IPS-15b (cell line): ENCODE data around the gene HMGN2.
A peak's percentile ranks its signal among the peaks of the same experiment; 100 is the strongest.

Experiments used
- H3K27me3 ChIP-seq: one replicate; pipeline ENCODE4 v1.6.1; 2013; ENCODE audit warnings: low read length; ENCODE audit not compliant: control insufficient read depth, insufficient read depth
- H3K36me3 ChIP-seq: one replicate; pipeline ENCODE4 v1.6.1; 2013; ENCODE audit warnings: low read length; ENCODE audit not compliant: control insufficient read depth, insufficient read depth
- H3K4me1 ChIP-seq: one replicate; pipeline ENCODE4 v1.6.1; 2013; ENCODE audit warnings: mild to moderate bottlenecking, low read length; ENCODE audit not compliant: control insufficient read depth, insufficient read depth
- H3K4me3 ChIP-seq: one replicate; pipeline ENCODE4 v1.5.1; 2013; ENCODE audit warnings: low read depth, low read length
- H3K9ac ChIP-seq: one replicate; pipeline ENCODE4 v1.6.1; 2013; ENCODE audit warnings: low read depth, mild to moderate bottlenecking, low read length
- H3K9me3 ChIP-seq: one replicate; pipeline ENCODE4 v1.6.1; 2013; ENCODE audit warnings: mild to moderate bottlenecking, low read length; ENCODE audit not compliant: control insufficient read depth, insufficient read depth

Gene HMGN2

DNA sequence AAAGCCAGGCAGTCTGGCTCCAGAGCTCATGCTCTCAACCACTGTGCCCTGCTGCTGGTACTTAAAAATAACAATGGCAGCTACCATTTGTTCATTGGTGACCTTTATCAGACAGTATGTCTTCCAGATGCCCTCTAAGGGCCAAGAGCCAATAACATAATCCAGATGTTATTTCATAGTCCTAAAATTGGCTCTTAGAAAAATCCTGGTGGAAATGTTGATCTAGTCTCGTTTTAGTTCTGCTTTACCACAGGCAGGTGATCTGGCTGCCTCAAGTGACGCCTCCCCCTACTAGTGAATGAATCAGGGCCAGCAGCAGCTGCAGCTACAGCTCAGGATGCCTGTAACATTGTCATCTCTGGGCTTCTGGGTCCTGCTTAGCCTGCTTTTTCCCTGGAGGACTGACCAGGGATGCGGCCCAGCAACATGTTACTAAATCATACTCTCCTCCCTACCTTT lies 12.6 kb upstream of the HMGN2 start:
- H3K27me3 ChIP-seq: no peaks in the 10 kb centered on the region
- no peak overlapping the region for H3K4me3 ChIP-seq
- H3K4me1 ChIP-seq: no peaks in the 10 kb centered on the region
- H3K9ac ChIP-seq: no peak overlapping the region
- H3K9me3 ChIP-seq: no peaks in the 10 kb centered on the region
- H3K36me3 ChIP-seq: peaks cover 18% of the 10 kb centered on the region

DNA sequence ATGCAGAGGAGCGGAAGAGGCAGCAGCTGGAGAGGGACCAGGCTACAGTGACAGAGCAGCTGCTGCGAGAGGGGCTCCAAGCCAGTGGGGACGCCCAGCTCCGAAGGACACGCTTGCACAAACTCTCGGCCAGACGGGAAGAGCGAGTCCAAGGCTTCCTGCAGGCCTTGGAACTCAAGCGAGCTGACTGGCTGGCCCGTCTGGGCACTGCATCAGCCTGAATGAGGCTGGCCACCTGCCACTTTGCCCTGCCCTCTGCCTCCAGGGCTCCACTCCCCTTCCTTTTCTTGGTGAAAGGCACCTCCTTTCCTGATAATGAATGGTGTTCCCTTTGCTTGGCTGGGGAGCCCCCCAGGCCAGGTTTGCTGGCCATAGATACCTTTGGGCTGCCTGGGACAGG lies 3.3 kb upstream of the HMGN2 start:
- peaks cover 34% of the 10 kb centered on the region for H3K36me3 ChIP-seq
- H3K4me3 ChIP-seq: no peak overlapping the region
- no peak overlapping the region for H3K9ac ChIP-seq
- no peaks in the 10 kb centered on the region for H3K9me3 ChIP-seq
- H3K27me3 ChIP-seq: no peaks in the 10 kb centered on the region
- H3K4me1 ChIP-seq: peaks cover 11% of the 10 kb centered on the region

DNA sequence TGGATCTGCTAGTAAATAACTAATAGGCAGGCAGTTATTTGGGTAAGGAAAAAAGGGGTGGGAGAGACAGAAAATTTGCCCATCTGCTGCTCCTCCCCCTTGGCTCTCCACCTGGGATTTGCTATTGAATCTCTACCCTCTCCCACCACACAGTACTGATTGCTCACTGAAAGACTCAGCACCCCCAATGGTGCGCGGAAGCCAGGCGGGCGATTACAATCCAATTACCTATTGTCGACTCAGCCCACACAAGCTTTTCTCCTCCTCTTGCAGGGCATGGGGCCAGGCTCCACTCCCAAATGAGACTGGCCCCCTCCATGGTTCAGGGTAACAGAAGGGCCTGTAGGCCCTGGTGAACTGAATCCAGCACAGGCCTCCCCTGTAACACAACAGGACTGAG lies 2.7 kb upstream of the HMGN2 start:
- H3K4me1 ChIP-seq: peaks cover 14% of the 10 kb centered on the region
- H3K27me3 ChIP-seq: no peaks in the 10 kb centered on the region
- no peaks in the 10 kb centered on the region for H3K9me3 ChIP-seq
- no peak overlapping the region for H3K9ac ChIP-seq
- H3K4me3 ChIP-seq: no peak overlapping the region
- H3K36me3 ChIP-seq: peaks cover 39% of the 10 kb centered on the region

DNA sequence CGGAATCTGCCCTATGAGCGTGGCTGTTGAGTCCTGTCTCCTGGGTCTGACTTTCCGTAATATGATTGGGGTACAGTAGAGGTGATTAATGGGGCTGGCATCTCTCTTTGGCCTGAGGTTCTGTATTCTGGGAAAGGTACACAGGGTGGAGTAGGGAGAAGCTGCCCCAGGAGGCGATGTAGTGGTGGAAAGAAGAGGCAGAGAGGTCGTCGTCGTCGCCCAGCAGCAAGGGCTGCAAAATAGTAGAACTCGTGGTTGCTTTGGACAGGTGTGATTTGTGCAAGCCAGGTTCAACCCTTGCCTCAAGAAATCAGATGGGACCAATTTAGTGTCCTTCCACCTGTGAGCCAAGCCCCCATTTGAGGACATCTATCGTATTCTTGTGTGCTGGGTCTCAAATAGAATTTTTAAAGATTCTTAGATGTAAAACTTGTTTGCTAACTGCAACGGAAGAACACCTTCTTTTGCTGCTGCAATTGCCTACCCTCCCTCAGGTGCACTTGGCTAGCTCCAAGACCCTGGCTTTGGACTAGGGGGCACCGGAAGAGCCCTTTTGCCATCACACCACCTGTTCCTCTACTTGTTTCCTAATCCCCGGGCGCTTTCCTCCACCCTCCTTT lies 1.3 kb upstream of the HMGN2 start:
- Histone ChIP-seq H3K9me3 (no peaks in the 10 kb centered on the region), H3K4me1 (peaks cover 16% of the 10 kb centered on the region), H3K27me3 (no peaks in the 10 kb centered on the region), H3K9ac (no peak overlapping the region), H3K4me3 (peak overlapping the region; percentile 80), H3K36me3 (peaks cover 37% of the 10 kb centered on the region)

DNA sequence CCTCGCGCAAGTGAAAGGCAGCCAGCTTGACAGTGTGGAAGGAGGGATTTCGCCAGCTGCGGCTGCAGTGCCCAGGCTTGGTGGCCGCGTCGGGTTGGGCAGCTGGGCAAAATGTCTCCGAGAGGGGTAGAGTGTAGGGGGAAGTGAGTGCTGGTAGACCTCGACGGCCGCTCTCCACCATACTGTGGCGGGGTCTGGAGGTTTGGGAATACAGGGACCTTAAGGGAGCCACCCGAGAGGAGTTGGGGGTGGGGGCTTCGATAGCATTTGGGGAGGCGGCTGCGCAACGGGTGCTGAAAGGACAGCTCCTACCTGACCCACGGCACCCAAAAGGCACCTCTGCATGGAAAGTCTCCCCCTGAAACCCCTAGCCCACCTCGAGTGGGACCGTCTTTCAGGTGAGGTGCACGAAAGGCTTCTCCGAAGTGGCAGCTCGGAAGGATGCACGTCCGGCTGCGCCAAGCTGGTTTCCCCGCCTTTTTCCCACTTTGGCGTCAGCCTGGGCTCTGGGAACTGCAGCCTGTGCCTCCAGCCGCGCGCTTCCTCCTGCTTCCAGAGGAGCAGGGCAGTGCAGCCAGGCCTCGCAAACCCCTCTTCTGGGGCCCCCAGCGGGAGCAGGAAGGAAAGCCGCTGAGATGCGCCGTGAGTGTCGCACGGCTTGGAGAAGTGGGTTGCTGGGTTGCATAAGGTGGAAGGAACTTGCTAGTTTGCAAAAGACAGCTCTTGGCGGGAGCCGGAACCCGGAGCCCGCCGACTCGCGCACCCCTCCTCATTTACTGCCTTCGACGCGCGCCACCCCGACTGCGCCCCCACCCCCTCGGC lies 531 bp upstream of the HMGN2 start:
- Histone ChIP-seq H3K9ac (peak overlapping the region; percentile 41), H3K9me3 (no peaks in the 10 kb centered on the region), H3K4me1 (peaks cover 16% of the 10 kb centered on the region), H3K4me3 (peak overlapping the region; percentile 80), H3K36me3 (peaks cover 35% of the 10 kb centered on the region), H3K27me3 (no peaks in the 10 kb centered on the region)

DNA sequence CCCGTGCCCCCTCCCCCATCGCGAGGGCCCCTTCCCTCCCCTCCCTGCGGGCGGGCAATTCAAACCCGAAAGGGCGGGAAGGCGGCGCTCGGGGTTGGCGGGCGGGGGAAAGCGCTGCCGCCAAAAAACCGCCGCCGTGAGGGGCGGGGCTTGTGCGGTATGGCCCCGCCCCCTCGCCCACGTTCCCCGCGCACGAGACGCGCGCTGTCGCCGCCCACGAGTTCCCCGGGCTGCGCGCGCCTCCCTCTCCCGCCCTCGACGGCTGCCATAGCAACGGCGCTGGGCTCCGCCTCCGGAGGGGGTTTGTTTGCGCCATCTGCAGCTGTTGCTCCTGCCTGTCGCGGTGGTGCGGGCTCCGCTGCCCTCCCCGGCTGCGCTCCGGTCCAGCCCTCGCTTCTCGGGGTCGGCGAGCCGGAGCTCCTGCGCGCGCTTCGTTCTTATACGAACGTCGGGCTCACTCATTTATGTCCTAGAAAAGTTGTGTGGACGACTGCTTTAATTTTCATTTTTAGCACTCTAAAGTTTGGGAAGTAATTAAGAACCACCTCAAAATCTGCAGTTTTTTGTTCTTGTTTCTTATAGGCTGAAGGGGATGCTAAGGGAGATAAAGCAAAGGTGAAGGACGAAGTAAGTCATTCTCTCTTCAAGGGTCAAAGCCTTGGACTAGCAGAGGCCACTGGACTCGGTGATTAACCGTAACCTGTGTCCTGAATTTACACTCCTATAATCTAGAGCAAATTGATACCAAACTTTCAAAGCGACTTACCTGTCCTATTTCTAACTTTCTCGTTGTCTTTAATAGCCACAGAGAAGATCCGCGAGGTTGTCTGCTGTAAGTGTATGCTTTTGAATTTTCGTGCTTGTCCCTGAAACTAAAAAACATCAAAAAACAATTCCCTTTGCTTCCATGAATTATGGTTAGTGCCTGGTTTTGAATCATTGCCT lies 933 bp downstream of the HMGN2 start:
- Histone ChIP-seq H3K4me3 (peak overlapping the region; percentile 80), H3K36me3 (peaks cover 33% of the 10 kb centered on the region), H3K9me3 (no peaks in the 10 kb centered on the region), H3K9ac (no peak overlapping the region), H3K4me1 (peaks cover 16% of the 10 kb centered on the region), H3K27me3 (no peaks in the 10 kb centered on the region)

DNA sequence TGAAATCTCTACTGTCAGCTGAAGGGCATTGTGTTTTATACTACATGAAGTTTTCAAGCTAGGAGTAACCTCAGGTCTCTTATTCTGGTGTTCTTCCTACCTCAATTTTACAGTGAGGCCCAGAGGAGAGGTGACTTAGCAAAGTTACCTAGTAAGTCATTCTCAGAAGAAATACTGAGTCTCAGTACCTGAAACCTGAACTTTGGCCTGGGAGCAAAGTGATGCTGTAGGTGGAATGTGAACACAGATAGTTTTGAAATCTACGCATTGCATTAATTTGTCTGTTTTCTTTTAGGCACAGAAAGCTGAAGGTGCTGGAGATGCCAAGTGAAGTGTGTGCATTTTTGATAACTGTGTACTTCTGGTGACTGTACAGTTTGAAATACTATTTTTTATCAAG lies 2.6 kb downstream of the HMGN2 start:
- Histone ChIP-seq H3K27me3 (no peaks in the 10 kb centered on the region), H3K4me1 (peaks cover 16% of the 10 kb centered on the region), H3K36me3 (peaks cover 27% of the 10 kb centered on the region), H3K4me3 (no peak overlapping the region), H3K9ac (no peak overlapping the region), H3K9me3 (no peaks in the 10 kb centered on the region)

DNA sequence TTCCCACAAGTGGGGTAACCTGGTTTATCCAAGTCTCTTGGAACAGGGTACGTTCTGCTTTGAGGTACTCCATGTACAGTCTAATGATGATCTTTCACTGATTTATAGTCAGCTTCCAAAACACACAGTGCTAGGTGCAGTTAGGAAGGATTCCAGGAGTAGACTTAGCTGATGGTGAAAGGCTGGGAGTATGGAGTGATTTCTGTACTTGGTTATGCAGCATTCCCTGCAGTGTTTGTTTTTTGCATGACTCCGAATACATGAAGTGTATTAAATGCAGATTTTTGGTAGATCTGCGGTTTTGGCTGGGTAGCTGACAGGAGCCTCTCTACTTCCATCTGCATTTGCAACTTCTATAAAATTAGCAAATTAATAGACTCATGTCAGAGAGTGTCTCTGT lies 3.7 kb downstream of the HMGN2 start:
- Histone ChIP-seq H3K9ac (no peak overlapping the region), H3K9me3 (no peaks in the 10 kb centered on the region), H3K4me1 (peaks cover 9% of the 10 kb centered on the region), H3K27me3 (no peaks in the 10 kb centered on the region), H3K4me3 (no peak overlapping the region), H3K36me3 (peaks cover 25% of the 10 kb centered on the region)

DNA sequence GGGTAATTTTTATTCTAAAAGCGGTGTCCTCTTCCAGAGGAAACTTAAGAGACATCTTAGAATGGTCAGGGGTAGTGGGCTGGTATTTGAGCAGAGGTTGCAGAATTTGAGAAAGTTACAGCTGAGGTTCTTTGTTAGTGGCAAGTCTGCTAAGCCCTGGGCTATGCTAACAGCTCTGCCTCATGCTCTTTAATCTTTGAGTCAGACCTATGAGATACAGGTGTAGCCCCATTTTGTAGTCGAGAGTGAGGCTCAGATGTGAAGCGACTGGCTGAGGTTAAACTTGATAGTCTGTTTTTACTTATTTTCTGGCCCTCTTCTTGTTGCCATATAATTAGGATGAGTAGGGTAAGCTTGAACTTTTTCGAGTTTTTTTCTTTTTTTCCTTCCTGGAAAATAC lies 4.7 kb downstream of the HMGN2 start:
- Histone ChIP-seq H3K4me3 (no peak overlapping the region), H3K27me3 (no peaks in the 10 kb centered on the region), H3K36me3 (peaks cover 25% of the 10 kb centered on the region), H3K9me3 (no peaks in the 10 kb centered on the region), H3K4me1 (peaks cover 9% of the 10 kb centered on the region), H3K9ac (no peak overlapping the region)

DNA sequence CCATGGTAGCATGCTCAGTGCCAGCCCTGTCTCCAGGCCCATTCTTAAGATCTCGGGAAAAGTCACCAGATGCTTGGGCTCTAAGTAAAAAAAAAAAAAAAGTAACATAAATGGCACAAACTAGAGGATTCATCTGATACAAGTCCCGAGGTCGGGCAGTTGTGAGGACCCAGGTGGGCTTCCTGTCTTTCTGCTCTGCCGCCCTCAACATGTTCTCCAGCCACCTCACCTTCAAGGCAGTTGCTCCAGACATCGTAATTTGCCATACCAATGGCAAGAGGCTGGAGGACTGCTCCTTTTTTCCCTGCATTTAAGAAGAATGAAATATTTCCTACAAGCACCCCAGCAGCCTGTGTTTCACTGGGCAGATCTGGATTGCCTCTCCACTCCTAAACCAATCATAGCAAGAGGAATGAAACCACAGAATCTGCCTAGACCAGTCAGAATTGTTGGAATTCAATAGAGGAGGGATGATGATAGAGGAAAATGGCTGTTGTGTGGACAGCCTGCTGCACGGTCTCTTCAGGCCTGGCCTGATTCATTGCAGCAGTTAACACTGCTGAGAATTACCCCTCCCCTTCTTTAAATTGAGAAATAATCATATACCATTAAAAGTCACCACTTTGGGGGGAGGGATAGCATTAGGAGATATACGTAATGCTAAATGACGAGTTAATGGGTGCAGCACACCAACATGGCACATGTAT lies 5.4 kb downstream of the HMGN2 start:
- H3K9me3 ChIP-seq: no peaks in the 10 kb centered on the region
- H3K36me3 ChIP-seq: peaks cover 25% of the 10 kb centered on the region
- H3K4me1 ChIP-seq: peaks cover 9% of the 10 kb centered on the region
- H3K4me3 ChIP-seq: no peak overlapping the region
- H3K9ac ChIP-seq: no peak overlapping the region
- H3K27me3 ChIP-seq: no peaks in the 10 kb centered on the region

DNA sequence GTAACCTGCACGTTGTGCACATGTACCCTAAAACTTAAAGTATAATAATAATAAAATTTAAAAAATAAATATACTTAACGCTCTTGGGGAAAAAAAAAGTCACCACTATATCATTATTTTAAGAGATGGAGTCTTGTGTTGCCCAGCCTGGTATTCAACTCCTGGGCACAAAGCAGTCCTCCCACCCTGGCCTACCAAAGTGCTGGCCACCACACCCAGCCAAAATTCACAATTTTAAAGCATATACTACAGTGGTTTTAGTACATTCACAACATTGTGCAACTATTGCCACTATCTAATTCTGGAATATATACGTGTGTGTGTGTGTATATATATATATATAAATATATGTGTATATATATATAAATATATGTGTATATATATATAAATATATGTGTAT lies 5.9 kb downstream of the HMGN2 start:
- no peak overlapping the region for H3K4me3 ChIP-seq
- H3K9ac ChIP-seq: no peak overlapping the region
- peaks cover 25% of the 10 kb centered on the region for H3K36me3 ChIP-seq
- H3K4me1 ChIP-seq: peaks cover 9% of the 10 kb centered on the region
- H3K9me3 ChIP-seq: no peaks in the 10 kb centered on the region
- no peaks in the 10 kb centered on the region for H3K27me3 ChIP-seq
